ENCODE data around the gene DVL2. TPM values are rescaled to one million over a fixed set of nuclear protein-coding genes. Genes with fewer than 3 reads are reported as not detected.

DVL2 gene
- total RNA-seq, 4 donors from 2014 or later = 53.2 to 78.1 (median 55.5) TPM

- 3% methylated on average over 22 of the region's 31 CpGs for WGBS
- peaks cover 26% of the 10 kb centered on the region for H3K4me1 ChIP-seq
- H3K27me3 ChIP-seq = peaks cover 33% of the 10 kb centered on the region
- peak overlapping the region; percentile 42 for H3K4me3 ChIP-seq
- H3K9me3 ChIP-seq = no peaks in the 10 kb centered on the region
- peak; percentile 60 to 94 for TF ChIP-seq CTCF (IDR thresholded peaks at IDR 0.05)
- TF ChIP-seq POLR2A (IDR thresholded peaks at IDR 0.05) = no peak
- H3K27ac ChIP-seq = no peak overlapping the region
- no peaks in the 10 kb centered on the region for H3K36me3 ChIP-seq
- no peak for DNase-seq (ENCODE audit: low spot score in 2 of 2)
Observed at GRCh38 chr17:7177191-7177953, 56.9 kb downstream of the DVL2 start.

DNA sequence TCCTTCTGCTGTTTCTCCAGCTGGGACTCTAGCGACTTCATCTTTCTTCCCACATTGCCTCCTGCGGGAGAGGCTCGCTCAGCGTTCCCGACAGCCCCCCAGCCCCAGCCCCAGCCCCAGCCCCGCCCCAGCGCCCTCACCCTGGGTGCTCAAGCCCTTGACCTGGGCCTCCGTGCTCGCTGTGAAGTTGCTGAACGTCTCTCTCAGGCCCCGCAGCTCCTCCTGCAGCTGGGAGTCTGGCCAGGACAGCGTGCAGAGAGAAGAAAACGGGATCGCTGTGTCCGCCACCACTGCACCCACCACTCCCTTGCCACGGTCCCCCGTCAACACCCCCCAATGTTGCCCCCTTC, 57.5 kb downstream of the DVL2 start:
- 7% methylated on average over 14 of the region's 17 CpGs for WGBS
- Histone ChIP-seq H3K9me3 (no peaks in the 10 kb centered on the region), H3K27ac (no peak overlapping the region), H3K4me3 (no peak overlapping the region), H3K27me3 (peaks cover 33% of the 10 kb centered on the region), H3K4me1 (peaks cover 26% of the 10 kb centered on the region), H3K36me3 (no peaks in the 10 kb centered on the region)
- no peak for TF ChIP-seq CTCF (IDR thresholded peaks at IDR 0.05)
- TF ChIP-seq EP300 (IDR thresholded peaks at IDR 0.05) = no peak
- no peak for TF ChIP-seq POLR2A (IDR thresholded peaks at IDR 0.05)
- no peak for TF ChIP-seq POLR2AphosphoS5 (IDR thresholded peaks at IDR 0.05)
- DNase-seq (ENCODE audit: low spot score in 2 of 2) = no peak

DNA sequence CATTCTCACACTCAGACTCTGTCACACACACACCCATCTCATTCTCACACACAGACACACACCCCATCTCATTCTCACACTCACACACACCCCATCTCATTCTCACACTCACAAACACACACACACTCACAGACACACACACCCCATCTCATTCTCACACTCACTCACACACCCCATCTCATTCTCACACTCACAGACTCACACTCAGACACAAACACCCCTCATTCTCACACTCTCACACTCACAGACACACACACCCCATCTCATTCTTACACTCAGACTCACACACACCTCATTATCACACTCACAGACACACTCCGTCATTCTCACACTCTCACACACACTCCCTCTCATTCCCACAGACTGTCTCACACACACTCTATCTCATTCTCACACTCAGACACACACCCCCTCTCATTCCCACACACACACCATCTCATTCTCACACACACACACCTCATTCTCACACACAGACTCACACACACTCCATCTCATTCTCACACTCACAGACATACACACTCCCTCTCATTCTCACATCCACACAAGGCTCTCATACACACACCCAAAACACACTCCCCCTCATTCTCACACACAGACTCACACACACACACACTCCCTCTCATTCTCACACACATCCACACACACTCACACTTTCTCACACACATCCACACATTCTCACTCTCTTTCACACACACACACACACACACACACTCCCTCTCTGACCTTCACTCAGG, 58.0 kb downstream of the DVL2 start:
- no peak for TF ChIP-seq POLR2A (IDR thresholded peaks at IDR 0.05)
- H3K27me3 ChIP-seq = peaks cover 33% of the 10 kb centered on the region
- WGBS = 86% methylated on average over 1 of the region's 1 CpG

More for the DNA sequence above, 58.0 kb downstream of the DVL2 start:
- no peak for DNase-seq (ENCODE audit: low spot score in 2 of 2)
- H3K4me3 ChIP-seq = no peak overlapping the region
- no peaks in the 10 kb centered on the region for H3K36me3 ChIP-seq
- no peak overlapping the region for H3K27ac ChIP-seq
- H3K4me1 ChIP-seq = peaks cover 26% of the 10 kb centered on the region
- no peaks in the 10 kb centered on the region for H3K9me3 ChIP-seq

Other genes starting within 250 kb of the DVL2 start
- gene ALOX12, start 238.5 kb downstream of the DVL2 start, total RNA-seq = 10 to 100 TPM in 3 of 4 donors, 1 to 10 TPM in 1; 9.8 to 34.4 (median 22.8) TPM
- gene RNASEK, start 221.9 kb downstream of the DVL2 start, total RNA-seq = 100 to 1,000 TPM in 3 of 4 donors, 10 to 100 TPM in 1; 82.2 to 235 (median 219) TPM
- 1 to 10 TPM; 1.6 to 3.1 (median 1.8) TPM for gene BCL6B, start 211.5 kb downstream of the DVL2 start, total RNA-seq
- 1 to 10 TPM; 1.5 to 4.9 (median 3.7) TPM for gene SLC16A13, start 198.5 kb downstream of the DVL2 start, total RNA-seq
- 10 to 100 TPM in 1 of 4 donors, 1 to 10 TPM in 2, under 1 TPM in 1; 0.26 to 10.8 (median 5.5) TPM for gene SLC16A11, start 190.4 kb downstream of the DVL2 start, total RNA-seq
- gene CLEC10A, start 154.3 kb downstream of the DVL2 start, total RNA-seq = 1 to 10 TPM; 1.6 to 3.3 (median 1.7) TPM
- 10 to 100 TPM in 1 of 4 donors, 1 to 10 TPM in 3; 3.4 to 11.8 (median 6.8) TPM for gene ASGR2, start 119.7 kb downstream of the DVL2 start, total RNA-seq
- gene ASGR1, start 55.1 kb downstream of the DVL2 start, total RNA-seq = 1 to 10 TPM; 1.3 to 2.3 (median 2.0) TPM
- 10 to 100 TPM in 1 of 4 donors, 1 to 10 TPM in 3; 2.9 to 12.7 (median 3.2) TPM for gene DLG4, start 14.7 kb downstream of the DVL2 start, total RNA-seq
- 1,000 to 10,000 TPM in 1 of 4 donors, 100 to 1,000 TPM in 3; 565 to 1,687 (median 703) TPM for gene ACADVL, start 14.6 kb downstream of the DVL2 start, total RNA-seq
- gene PHF23, start 4.9 kb upstream of the DVL2 start, total RNA-seq = 10 to 100 TPM; 19.0 to 35.0 (median 29.1) TPM
- 100 to 1,000 TPM; 446 to 840 (median 533) TPM for gene GABARAP, start 7.9 kb upstream of the DVL2 start, total RNA-seq
- 10 to 100 TPM; 54.7 to 80.6 (median 72.1) TPM for gene CTDNEP1, start 17.2 kb upstream of the DVL2 start, total RNA-seq
- 10 to 100 TPM; 13.6 to 29.7 (median 20.3) TPM for gene ELP5, start 17.7 kb upstream of the DVL2 start, total RNA-seq
- 10 to 100 TPM in 2 of 4 donors, 1 to 10 TPM in 2; 7.7 to 14.5 (median 11.0) TPM for gene CLDN7, start 28.0 kb upstream of the DVL2 start, total RNA-seq
- 10 to 100 TPM in 2 of 4 donors, 1 to 10 TPM in 2; 2.4 to 19.4 (median 10.8) TPM for gene SLC2A4, start 47.2 kb upstream of the DVL2 start, total RNA-seq
- 1 to 10 TPM; 1.9 to 9.7 (median 4.0) TPM for gene YBX2, start 60.1 kb upstream of the DVL2 start, total RNA-seq
- gene EIF5A, start 73.1 kb upstream of the DVL2 start, total RNA-seq = 100 to 1,000 TPM; 172 to 314 (median 239) TPM
- 100 to 1,000 TPM in 1 of 4 donors, 10 to 100 TPM in 3; 77.4 to 123 (median 87.0) TPM for gene GPS2, start 80.8 kb upstream of the DVL2 start, total RNA-seq
- 10 to 100 TPM; 11.7 to 51.3 (median 20.6) TPM for gene NEURL4, start 94.8 kb upstream of the DVL2 start, total RNA-seq
- 10 to 100 TPM in 1 of 4 donors, 1 to 10 TPM in 2, under 1 TPM in 1; 0.70 to 12.4 (median 4.5) TPM for gene ACAP1, start 102.0 kb upstream of the DVL2 start, total RNA-seq
- gene KCTD11, start 117.6 kb upstream of the DVL2 start, total RNA-seq = 10 to 100 TPM in 3 of 4 donors, 1 to 10 TPM in 1; 9.1 to 50.1 (median 32.4) TPM
- under 1 TPM in 1 of 4 donors, not detected in 3; 0.44 TPM for gene TMEM95, start 120.6 kb upstream of the DVL2 start, total RNA-seq
- 10 to 100 TPM; 15.3 to 42.9 (median 20.7) TPM for gene TNK1, start 146.6 kb upstream of the DVL2 start, total RNA-seq
- gene PLSCR3, start 160.0 kb upstream of the DVL2 start, total RNA-seq = 10 to 100 TPM; 21.6 to 55.3 (median 40.7) TPM
- 100 to 1,000 TPM in 2 of 4 donors, 10 to 100 TPM in 2; 53.5 to 128 (median 89.6) TPM for gene TMEM256, start 169.6 kb upstream of the DVL2 start, total RNA-seq
- gene NLGN2, start 173.3 kb upstream of the DVL2 start, total RNA-seq = 10 to 100 TPM in 1 of 4 donors, 1 to 10 TPM in 3; 5.9 to 17.9 (median 8.1) TPM
- not detected for gene SPEM1, start 185.8 kb upstream of the DVL2 start, total RNA-seq
- gene SPEM2, start 191.1 kb upstream of the DVL2 start, total RNA-seq = not detected
- gene SPEM3, start 194.3 kb upstream of the DVL2 start, total RNA-seq = not detected
- gene TMEM102, start 200.9 kb upstream of the DVL2 start, total RNA-seq = 10 to 100 TPM; 18.7 to 24.5 (median 19.5) TPM
- gene FGF11, start 205.0 kb upstream of the DVL2 start, total RNA-seq = 10 to 100 TPM; 10.3 to 28.5 (median 12.5) TPM
- gene CHRNB1, start 210.5 kb upstream of the DVL2 start, total RNA-seq = 10 to 100 TPM in 2 of 4 donors, 1 to 10 TPM in 2; 7.3 to 11.3 (median 9.7) TPM
- 10 to 100 TPM; 36.1 to 65.7 (median 45.3) TPM for gene ZBTB4, start 245.1 kb upstream of the DVL2 start, total RNA-seq
- gene SLC35G6, start 246.9 kb upstream of the DVL2 start, total RNA-seq = not detected
- gene POLR2A, start 249.8 kb upstream of the DVL2 start, total RNA-seq = 100 to 1,000 TPM; 104 to 194 (median 140) TPM

Data from suprapubic skin (tissue), 4 donors.